Osteocyte (in vitro differentiated cells): ENCODE results near the gene TLCD3B. TPM values are rescaled to one million over a fixed set of nuclear protein-coding genes. Genes with fewer than 3 reads are reported as not detected.

ENCODE experiments used
- DNase-seq: peaks from one replicate; pipeline ENCODE4 v3.0.0; 2021; ENCODE audit warnings: mixed read lengths; ENCODE audit not compliant: unreplicated experiment; ENCODE audit errors: extremely low spot score
- H3K27ac Mint-ChIP-seq: one replicate; pipeline ENCODE4 v1.8.0; 2021; ENCODE audit warnings: mild to moderate bottlenecking, mixed read lengths; ENCODE audit not compliant: unreplicated experiment
- H3K27me3 Mint-ChIP-seq: one replicate; pipeline ENCODE4 v1.8.0; 2021; ENCODE audit warnings: mixed read lengths; ENCODE audit not compliant: unreplicated experiment
- H3K36me3 Mint-ChIP-seq: one replicate; pipeline ENCODE4 v1.8.0; 2021; ENCODE audit warnings: mixed read lengths; ENCODE audit not compliant: unreplicated experiment
- H3K4me1 Mint-ChIP-seq: one replicate; pipeline ENCODE4 v1.8.0; 2021; ENCODE audit warnings: mixed read lengths; ENCODE audit not compliant: unreplicated experiment
- H3K4me3 Mint-ChIP-seq: one replicate; pipeline ENCODE4 v1.8.0; 2021; ENCODE audit warnings: mild to moderate bottlenecking, moderate library complexity, mixed read lengths; ENCODE audit not compliant: unreplicated experiment
- H3K9me3 Mint-ChIP-seq: one replicate; pipeline ENCODE4 v1.8.0; 2021; ENCODE audit warnings: mixed read lengths; ENCODE audit not compliant: unreplicated experiment
- total RNA-seq: library from RNA; stranded (reverse); gene quantifications from 2 replicates; pipeline ENCODE4 v1.2.1, GENCODE V29; 2021
- TF ChIP-seq, protein P1 (sequence below): fragments of 200-600 bp; sonication (generic); IDR thresholded peaks from 2 replicates; pipeline ENCODE4 v1.5.0; 2021; ENCODE audit warnings: antibody characterized with exemption, mild to moderate bottlenecking, moderate library complexity

TLCD3B gene
- total RNA-seq, 1 donor from 2014 or later = 0.32 TPM

DNA sequence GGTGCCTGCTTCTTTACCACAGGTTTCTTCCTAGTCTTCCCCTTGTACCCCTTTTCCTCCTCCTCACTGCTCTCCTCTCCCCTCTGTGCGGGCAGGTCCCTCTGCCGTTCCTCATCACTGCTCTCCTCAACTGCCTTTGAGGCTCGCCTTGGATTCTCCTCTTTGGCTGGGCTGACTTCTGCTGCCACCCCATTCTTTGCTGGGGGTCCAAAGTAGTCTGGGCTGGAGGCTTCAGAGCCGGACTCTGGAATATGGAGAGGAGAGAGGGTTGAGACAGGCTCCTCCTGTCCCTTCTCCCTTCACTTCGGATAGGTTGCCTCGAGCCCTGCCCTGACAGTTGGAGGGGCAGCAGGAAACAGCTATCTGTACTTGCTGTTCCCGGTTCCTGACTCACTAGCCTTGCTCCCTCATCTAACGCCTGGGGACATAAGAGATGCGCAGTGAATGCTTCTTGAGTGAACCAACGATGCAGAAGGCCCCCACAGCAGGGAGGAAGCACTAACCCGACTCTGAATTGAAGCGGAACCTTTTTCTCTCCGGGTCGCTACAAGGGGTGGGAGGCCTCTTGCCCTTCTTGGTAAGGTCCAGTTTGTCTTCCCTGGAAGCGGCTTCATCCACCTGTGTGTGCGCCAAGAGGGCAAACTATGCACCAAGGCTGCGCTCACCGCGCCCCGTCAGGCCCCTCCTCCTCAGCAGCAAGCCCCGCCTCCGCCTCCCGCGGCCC, 36.3 kb downstream of the TLCD3B start:
- TF ChIP-seq, protein P1, sequence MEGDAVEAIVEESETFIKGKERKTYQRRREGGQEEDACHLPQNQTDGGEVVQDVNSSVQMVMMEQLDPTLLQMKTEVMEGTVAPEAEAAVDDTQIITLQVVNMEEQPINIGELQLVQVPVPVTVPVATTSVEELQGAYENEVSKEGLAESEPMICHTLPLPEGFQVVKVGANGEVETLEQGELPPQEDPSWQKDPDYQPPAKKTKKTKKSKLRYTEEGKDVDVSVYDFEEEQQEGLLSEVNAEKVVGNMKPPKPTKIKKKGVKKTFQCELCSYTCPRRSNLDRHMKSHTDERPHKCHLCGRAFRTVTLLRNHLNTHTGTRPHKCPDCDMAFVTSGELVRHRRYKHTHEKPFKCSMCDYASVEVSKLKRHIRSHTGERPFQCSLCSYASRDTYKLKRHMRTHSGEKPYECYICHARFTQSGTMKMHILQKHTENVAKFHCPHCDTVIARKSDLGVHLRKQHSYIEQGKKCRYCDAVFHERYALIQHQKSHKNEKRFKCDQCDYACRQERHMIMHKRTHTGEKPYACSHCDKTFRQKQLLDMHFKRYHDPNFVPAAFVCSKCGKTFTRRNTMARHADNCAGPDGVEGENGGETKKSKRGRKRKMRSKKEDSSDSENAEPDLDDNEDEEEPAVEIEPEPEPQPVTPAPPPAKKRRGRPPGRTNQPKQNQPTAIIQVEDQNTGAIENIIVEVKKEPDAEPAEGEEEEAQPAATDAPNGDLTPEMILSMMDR = no peak
- Mint-ChIP-seq H3K36me3 (peaks cover 7% of the 10 kb centered on the region), H3K4me3 (peak overlapping the region; percentile 99), H3K4me1 (peaks cover 23% of the 10 kb centered on the region), H3K9me3 (no peaks in the 10 kb centered on the region), H3K27me3 (no peaks in the 10 kb centered on the region), H3K27ac (peak overlapping the region; percentile 95)
- no peak for DNase-seq

DNA sequence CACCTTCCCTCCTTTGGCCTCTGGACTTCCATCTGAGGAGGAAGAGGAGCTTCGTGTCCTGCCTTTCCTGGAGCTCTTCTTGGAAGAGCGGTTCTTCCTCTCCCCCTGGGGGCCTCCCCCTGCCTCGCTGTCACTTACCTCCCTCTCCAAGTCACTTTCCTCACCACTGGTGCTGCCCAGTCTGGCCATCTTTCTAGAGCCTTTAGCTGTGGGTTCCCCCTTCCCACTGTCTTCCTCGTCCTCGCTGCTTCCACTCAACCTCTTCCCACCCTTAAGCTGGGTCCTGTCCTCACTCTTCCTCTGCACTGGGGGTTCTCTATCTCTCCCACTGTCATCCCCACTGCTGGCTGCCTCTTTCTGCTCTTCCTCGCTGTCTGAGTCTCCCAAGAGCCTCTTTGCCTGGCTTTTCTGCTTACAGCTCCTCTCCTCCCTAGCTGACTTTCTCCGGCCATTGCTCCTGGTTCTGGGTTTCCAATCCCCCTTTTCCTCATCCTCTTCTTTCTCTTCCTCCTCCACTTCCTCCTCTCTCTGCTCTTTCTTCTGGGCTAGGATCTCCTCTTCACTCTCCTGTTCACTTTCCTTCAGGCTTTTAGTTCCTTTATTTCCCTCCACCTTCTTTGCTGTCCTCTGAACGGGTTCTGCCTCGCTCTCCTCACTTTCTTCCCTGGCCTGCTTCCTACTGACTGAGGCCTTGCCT, 37.0 kb downstream of the TLCD3B start:
- DNase-seq = no peak
- TF ChIP-seq, protein P1 = no peak
- Mint-ChIP-seq H3K27me3 (no peaks in the 10 kb centered on the region), H3K4me1 (peaks cover 23% of the 10 kb centered on the region), H3K4me3 (peak overlapping the region; percentile 99), H3K36me3 (peaks cover 9% of the 10 kb centered on the region), H3K9me3 (no peaks in the 10 kb centered on the region), H3K27ac (peak overlapping the region; percentile 95)

DNA sequence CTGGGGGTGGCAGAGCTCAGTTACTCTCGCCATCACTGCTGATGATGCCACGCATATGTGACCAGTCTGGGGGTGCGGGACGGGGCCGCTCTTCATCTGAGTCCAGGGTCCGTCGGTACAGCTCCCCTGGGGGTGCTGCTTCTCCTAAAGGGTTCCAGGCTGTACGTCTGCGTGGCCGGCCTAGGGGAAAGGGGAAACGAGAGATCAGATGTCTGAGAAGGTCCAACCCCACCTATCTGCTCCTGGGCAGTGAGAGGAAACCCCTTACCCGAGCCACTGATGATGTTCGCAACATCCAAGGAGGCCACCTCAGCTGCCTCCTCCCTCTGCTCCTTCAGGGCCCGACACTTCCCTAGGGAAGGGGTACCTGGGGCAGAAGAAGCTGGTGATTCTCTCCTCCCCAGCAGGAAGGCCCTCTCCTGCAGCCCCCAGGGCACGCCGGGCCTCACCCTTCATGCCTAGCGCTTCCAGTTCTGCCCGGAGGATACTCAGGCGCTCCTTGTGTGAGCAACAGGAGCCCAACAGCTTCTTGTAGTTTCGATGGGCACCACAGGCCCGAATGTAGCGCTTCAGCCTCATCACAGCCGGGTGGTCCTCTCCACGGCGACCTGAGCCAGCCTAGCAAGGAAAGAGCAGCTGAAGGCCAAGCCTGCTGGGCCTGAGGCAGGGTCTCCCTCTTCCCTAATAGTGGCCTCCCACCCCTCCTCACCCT, 37.7 kb downstream of the TLCD3B start:
- no peak for DNase-seq
- Mint-ChIP-seq H3K36me3 (peaks cover 13% of the 10 kb centered on the region), H3K9me3 (no peaks in the 10 kb centered on the region), H3K4me1 (peaks cover 23% of the 10 kb centered on the region), H3K4me3 (peak overlapping the region; percentile 99), H3K27me3 (no peaks in the 10 kb centered on the region), H3K27ac (no peak overlapping the region)
- TF ChIP-seq, protein P1 = no peak

DNA sequence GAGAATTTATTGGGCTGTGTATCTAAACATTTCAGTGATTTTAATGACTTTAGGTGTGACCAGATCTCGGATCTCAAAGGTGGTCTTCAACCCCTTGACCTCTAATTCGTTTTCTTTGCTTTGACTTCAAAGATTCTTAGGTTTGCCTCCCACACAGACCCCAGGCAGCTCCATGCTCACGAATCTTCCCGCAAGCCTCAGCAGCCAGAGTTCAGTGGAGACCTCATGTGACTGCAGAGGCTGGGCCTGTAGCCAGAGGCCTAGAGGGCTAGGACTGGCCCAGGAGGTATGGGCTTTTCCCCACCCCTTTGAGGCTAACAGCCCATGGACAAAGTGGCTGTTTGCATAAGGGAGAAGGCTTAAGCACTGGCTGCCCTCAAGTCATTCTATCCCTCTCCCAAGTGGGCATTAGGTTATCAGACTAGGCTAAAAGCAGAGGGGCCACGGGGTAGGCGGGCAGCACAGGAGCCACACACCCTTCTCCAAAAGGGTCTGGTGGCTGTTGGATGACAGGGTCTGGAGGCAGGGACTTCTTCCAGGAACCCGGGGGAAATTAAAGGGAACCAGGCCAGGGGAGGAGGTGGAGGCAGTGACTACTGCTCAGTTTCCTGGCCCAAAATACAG, 38.6 kb downstream of the TLCD3B start:
- no peaks in the 10 kb centered on the region for H3K27me3 Mint-ChIP-seq
- H3K27ac Mint-ChIP-seq = peak overlapping the region; percentile 7
- DNase-seq = no peak
- H3K36me3 Mint-ChIP-seq = peaks cover 17% of the 10 kb centered on the region
- peaks cover 22% of the 10 kb centered on the region for H3K4me1 Mint-ChIP-seq
- no peak overlapping the region for H3K4me3 Mint-ChIP-seq
- TF ChIP-seq, protein P1 = no peak
- H3K9me3 Mint-ChIP-seq = no peaks in the 10 kb centered on the region

DNA sequence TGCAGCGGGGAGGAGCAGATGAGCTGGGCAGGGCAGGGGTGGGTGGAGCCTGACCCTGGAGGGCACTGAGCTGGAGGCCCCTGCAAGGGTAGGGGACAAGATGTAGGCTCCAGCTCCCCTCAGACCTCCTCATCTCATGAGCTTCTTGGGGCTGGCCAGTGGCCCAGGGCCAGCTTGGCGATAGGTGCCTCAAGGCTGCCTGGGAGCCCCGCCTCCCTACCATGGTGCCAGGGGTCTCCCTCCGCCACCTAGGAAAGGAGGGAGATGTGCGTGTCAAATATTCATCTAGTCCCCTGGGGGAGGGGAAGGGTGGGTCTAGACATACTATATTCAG, 39.5 kb downstream of the TLCD3B start:
- H3K4me1 Mint-ChIP-seq = peaks cover 17% of the 10 kb centered on the region

More for the DNA sequence above, 39.5 kb downstream of the TLCD3B start:
- H3K4me3 Mint-ChIP-seq = no peak overlapping the region
- H3K27ac Mint-ChIP-seq = no peak overlapping the region
- no peak for DNase-seq
- no peaks in the 10 kb centered on the region for H3K27me3 Mint-ChIP-seq
- TF ChIP-seq, protein P1 = no peak
- H3K9me3 Mint-ChIP-seq = no peaks in the 10 kb centered on the region
- H3K36me3 Mint-ChIP-seq = peaks cover 17% of the 10 kb centered on the region
